BJ (cell line): ENCODE results near the gene CDH23. TPM values are rescaled to one million over a fixed set of nuclear protein-coding genes. Genes with fewer than 3 reads are reported as not detected.

Experiments used
- CTCF ChIA-PET: fragments of 350-600 bp; formaldehyde crosslinking; extraction: SDS; loops from one replicate; lab custom pipeline; 2021; ENCODE audit warnings: antibody characterized with exemption, inconsistent platforms; lab: Yijun Ruan, JAX
- POLR2A ChIA-PET: fragments of 300-600 bp; sonication (Branson Sonifier 250); formaldehyde crosslinking; extraction: SDS; loops from one replicate; lab custom pipeline; 2021; ENCODE audit warnings: antibody characterized with exemption; lab: Charles Lee
- DNase-seq: peaks from one replicate; pipeline ENCODE4 v3.0.0-alpha.2; 2011; ENCODE audit warnings: low read depth
- H3K27me3 ChIP-seq: 2 replicates; pipeline ENCODE4 v1.6.0; 2011; ENCODE audit warnings: low read length; ENCODE audit not compliant: control insufficient read depth, insufficient read depth
- H3K36me3 ChIP-seq: 2 replicates; pipeline ENCODE4 v1.5.1; 2011; ENCODE audit warnings: low read length; ENCODE audit not compliant: control insufficient read depth, insufficient read depth
- H3K4me3 ChIP-seq: 2 replicates; pipeline ENCODE4 v1.5.1; 2011; ENCODE audit warnings: low read depth, mild to moderate bottlenecking, control low read depth, low read length
- CTCF ChIP-seq: IDR thresholded peaks from 2 replicates; pipeline ENCODE4 v1.5.1; 2011; ENCODE audit warnings: low read depth, mild to moderate bottlenecking, control low read depth, inconsistent platforms, low read length, moderate library complexity; ENCODE audit not compliant: insufficient read depth
- polyA plus RNA-seq: library from polyadenylated mRNA; depleted of rRNA; stranded (reverse); fragments of >200 nt; gene quantifications from 2 replicates; pipeline ENCODE4 v1.2.3, GENCODE V29; 2011

The CDH23 gene
- polyA plus RNA-seq, 1 experiment, result 0.05 TPM

GRCh38 chr10:71708897-71709882, 312.5 kb downstream of the CDH23 start:
- ChIA-PET POLR2A (interaction anchor here (0.6 kb wide), 1 partner anchor 249 kb away, joined by 3 read pairs; no protein-coding TSS in a partner anchor), CTCF (interaction anchor here (0.8 to 6.4 kb wide), 21 partner anchors 9 to 865 kb away, joined by 3 to 93 read pairs (median 5); partner anchors contain the start of genes C10orf105, SLC29A3 and VSIR)
- DNase-seq, result no peak
- no peaks in the 10 kb centered on the region for H3K36me3 ChIP-seq
- TF ChIP-seq CTCF, result no peak
- H3K27me3 ChIP-seq, result no peaks in the 10 kb centered on the region
- no peak overlapping the region for H3K4me3 ChIP-seq

- ChIA-PET POLR2A (no interaction called here), CTCF (interaction anchor here (2.0 kb wide), 1 partner anchor 101 kb away, joined by 5 read pairs; no protein-coding TSS in a partner anchor)
- no peak for TF ChIP-seq CTCF
- no peak for DNase-seq
- Histone ChIP-seq H3K4me3 (no peak overlapping the region), H3K27me3 (no peaks in the 10 kb centered on the region), H3K36me3 (no peaks in the 10 kb centered on the region)
These were observed 313.8 kb downstream of the CDH23 start for GRCh38 chr10:71710519-71710918.

- H3K4me3 ChIP-seq, result no peak overlapping the region
- ChIA-PET CTCF (interaction anchor here (1.0 to 2.0 kb wide), 4 partner anchors 10 to 101 kb away, joined by 4 to 6 read pairs (median 4); partner anchors contain the start of gene VSIR), POLR2A (no interaction called here)
- no peaks in the 10 kb centered on the region for H3K27me3 ChIP-seq
- DNase-seq, result no peak
- no peaks in the 10 kb centered on the region for H3K36me3 ChIP-seq
- TF ChIP-seq CTCF, result no peak
These were observed 314.4 kb downstream of the CDH23 start for GRCh38 chr10:71711052-71711623.

GRCh38 chr10:71712170-71712569, 315.4 kb downstream of the CDH23 start:
- ChIA-PET POLR2A (no interaction called here), CTCF (interaction anchor here (0.9 to 3.6 kb wide), 7 partner anchors 11 to 100 kb away, joined by 3 to 21 read pairs (median 5); partner anchors contain the start of gene VSIR)
- TF ChIP-seq CTCF, result no peak
- DNase-seq, result no peak
- H3K4me3 ChIP-seq, result no peak overlapping the region
- H3K27me3 ChIP-seq, result no peaks in the 10 kb centered on the region
- H3K36me3 ChIP-seq, result no peaks in the 10 kb centered on the region
